ENCODE data around the gene CAMK2G.

CAMK2G gene

GRCh38 chr10:73876971-73877370 is 2.6 kb upstream of the CAMK2G start:
- TF ChIP-seq, protein P1, sequence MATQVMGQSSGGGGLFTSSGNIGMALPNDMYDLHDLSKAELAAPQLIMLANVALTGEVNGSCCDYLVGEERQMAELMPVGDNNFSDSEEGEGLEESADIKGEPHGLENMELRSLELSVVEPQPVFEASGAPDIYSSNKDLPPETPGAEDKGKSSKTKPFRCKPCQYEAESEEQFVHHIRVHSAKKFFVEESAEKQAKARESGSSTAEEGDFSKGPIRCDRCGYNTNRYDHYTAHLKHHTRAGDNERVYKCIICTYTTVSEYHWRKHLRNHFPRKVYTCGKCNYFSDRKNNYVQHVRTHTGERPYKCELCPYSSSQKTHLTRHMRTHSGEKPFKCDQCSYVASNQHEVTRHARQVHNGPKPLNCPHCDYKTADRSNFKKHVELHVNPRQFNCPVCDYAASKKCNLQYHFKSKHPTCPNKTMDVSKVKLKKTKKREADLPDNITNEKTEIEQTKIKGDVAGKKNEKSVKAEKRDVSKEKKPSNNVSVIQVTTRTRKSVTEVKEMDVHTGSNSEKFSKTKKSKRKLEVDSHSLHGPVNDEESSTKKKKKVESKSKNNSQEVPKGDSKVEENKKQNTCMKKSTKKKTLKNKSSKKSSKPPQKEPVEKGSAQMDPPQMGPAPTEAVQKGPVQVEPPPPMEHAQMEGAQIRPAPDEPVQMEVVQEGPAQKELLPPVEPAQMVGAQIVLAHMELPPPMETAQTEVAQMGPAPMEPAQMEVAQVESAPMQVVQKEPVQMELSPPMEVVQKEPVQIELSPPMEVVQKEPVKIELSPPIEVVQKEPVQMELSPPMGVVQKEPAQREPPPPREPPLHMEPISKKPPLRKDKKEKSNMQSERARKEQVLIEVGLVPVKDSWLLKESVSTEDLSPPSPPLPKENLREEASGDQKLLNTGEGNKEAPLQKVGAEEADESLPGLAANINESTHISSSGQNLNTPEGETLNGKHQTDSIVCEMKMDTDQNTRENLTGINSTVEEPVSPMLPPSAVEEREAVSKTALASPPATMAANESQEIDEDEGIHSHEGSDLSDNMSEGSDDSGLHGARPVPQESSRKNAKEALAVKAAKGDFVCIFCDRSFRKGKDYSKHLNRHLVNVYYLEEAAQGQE (IDR thresholded peaks at IDR 0.05; ENCODE audit: insufficient read depth in 1 of 2, low read depth in 2 of 2, low read length in 2 of 2), result no peak
- TF ChIP-seq SIN3A (IDR thresholded peaks at IDR 0.05; ENCODE audit: borderline replicate concordance, insufficient read depth, low read length) (no peak), TAF1 (IDR thresholded peaks at IDR 0.05; ENCODE audit: borderline replicate concordance, insufficient read depth, low read length) (no peak), POLR2AphosphoS5 (IDR thresholded peaks at IDR 0.05; ENCODE audit: low read depth, low read length) (no peak), FOXP2 (optimal IDR thresholded peaks at IDR 0.05; ENCODE audit: borderline replicate concordance, extremely low read depth, extremely low read length, insufficient read depth) (no peak)

- TF ChIP-seq POLR2AphosphoS5 (IDR thresholded peaks at IDR 0.05; ENCODE audit: low read depth, low read length) (no peak), SIN3A (IDR thresholded peaks at IDR 0.05; ENCODE audit: borderline replicate concordance, insufficient read depth, low read length) (no peak), TAF1 (IDR thresholded peaks at IDR 0.05; ENCODE audit: borderline replicate concordance, insufficient read depth, low read length) (no peak), FOXP2 (optimal IDR thresholded peaks at IDR 0.05; ENCODE audit: borderline replicate concordance, extremely low read depth, extremely low read length, insufficient read depth) (no peak)
- TF ChIP-seq, protein P1 (IDR thresholded peaks at IDR 0.05; ENCODE audit: insufficient read depth in 1 of 2, low read depth in 2 of 2, low read length in 2 of 2), result no peak
Measured at GRCh38 chr10:73876566-73876965, 2.2 kb upstream of the CAMK2G start.

DNA sequence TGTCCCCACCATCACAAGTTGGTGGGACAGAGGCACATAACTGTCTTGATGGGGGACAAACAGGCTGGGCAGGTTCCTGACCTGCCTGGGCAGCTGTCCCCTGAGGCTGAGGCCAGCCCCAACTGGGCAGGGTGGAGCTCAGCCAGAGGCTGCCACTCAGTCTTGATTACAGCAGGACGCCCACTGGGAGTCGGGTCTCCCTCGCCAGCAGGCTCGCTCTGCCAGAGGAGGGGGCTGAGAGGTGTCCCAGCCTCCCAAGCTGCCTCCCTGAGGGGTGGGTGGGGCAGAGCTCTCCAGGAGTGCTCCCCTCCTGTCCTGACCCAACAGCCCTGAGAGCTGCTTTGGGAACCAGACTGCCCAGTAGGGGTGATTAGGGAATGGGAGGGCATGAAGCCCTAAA is 1.8 kb upstream of the CAMK2G start:
- TF ChIP-seq TAF1 (IDR thresholded peaks at IDR 0.05; ENCODE audit: borderline replicate concordance, insufficient read depth, low read length), result no peak

- TF ChIP-seq, protein P1 (IDR thresholded peaks at IDR 0.05; ENCODE audit: insufficient read depth in 1 of 2, low read depth in 2 of 2, low read length in 2 of 2), result no peak
- TF ChIP-seq FOXP2 (optimal IDR thresholded peaks at IDR 0.05; ENCODE audit: borderline replicate concordance, extremely low read depth, extremely low read length, insufficient read depth), result no peak
- TF ChIP-seq POLR2AphosphoS5 (IDR thresholded peaks at IDR 0.05; ENCODE audit: low read depth, low read length), result no peak
- TF ChIP-seq TAF1 (IDR thresholded peaks at IDR 0.05; ENCODE audit: borderline replicate concordance, insufficient read depth, low read length), result no peak
- TF ChIP-seq SIN3A (IDR thresholded peaks at IDR 0.05; ENCODE audit: borderline replicate concordance, insufficient read depth, low read length), result no peak
Measured at GRCh38 chr10:73875139-73875475, 752 bp upstream of the CAMK2G start.

- TF ChIP-seq TAF1 (IDR thresholded peaks at IDR 0.05; ENCODE audit: borderline replicate concordance, insufficient read depth, low read length), result no peak
- TF ChIP-seq, protein P1 (IDR thresholded peaks at IDR 0.05; ENCODE audit: insufficient read depth in 1 of 2, low read depth in 2 of 2, low read length in 2 of 2), result no peak
- no peak for TF ChIP-seq SIN3A (IDR thresholded peaks at IDR 0.05; ENCODE audit: borderline replicate concordance, insufficient read depth, low read length)
Measured at GRCh38 chr10:73873838-73874215, 528 bp downstream of the CAMK2G start.
